DND-41 (cell line): ENCODE results near the gene ATAD2B.

Experiments
- ATAC-seq: fragments of 200-7000 bp; cut with Tn5 transposase; 3 replicates; pipeline ENCODE4 v1.9.1; 2021; ENCODE audit warnings: low read depth; ENCODE audit not compliant: insufficient read depth
- DNase-seq: peaks from one replicate; pipeline ENCODE4 v3.0.0-alpha.2; 2020
- H2AFZ ChIP-seq: 2 replicates; pipeline ENCODE4 v1.6.0; 2012; ENCODE audit warnings: low read depth, low read length
- H3K27ac ChIP-seq: 2 replicates; pipeline ENCODE4 v1.5.1; 2012; ENCODE audit warnings: low read length, inconsistent platforms
- H3K27me3 ChIP-seq: fragments of 200-600 bp; sonication (generic); 2 replicates; pipeline ENCODE4 v1.6.0; 2012; ENCODE audit warnings: low read length, mild to moderate bottlenecking, inconsistent platforms; ENCODE audit not compliant: insufficient read depth, poor library complexity
- H3K36me3 ChIP-seq: 2 replicates; pipeline ENCODE4 v1.5.1; 2012; ENCODE audit warnings: low read length, inconsistent platforms; ENCODE audit not compliant: insufficient read depth
- H3K4me1 ChIP-seq: 2 replicates; pipeline ENCODE4 v1.5.1; 2012; ENCODE audit warnings: mild to moderate bottlenecking, low read length; ENCODE audit not compliant: insufficient read depth
- H3K4me2 ChIP-seq: 2 replicates; pipeline ENCODE4 v1.6.0; 2012; ENCODE audit warnings: mild to moderate bottlenecking, moderate library complexity, low read length, inconsistent platforms; ENCODE audit not compliant: insufficient read depth
- H3K4me3 ChIP-seq, 2 experiments: fragments of 200-600 bp in 1 of 2; shearing (Covaris generic) in 1 of 2; 2 replicates each; pipeline ENCODE4 v1.5.1; 2012 to 2016; ENCODE audit warnings: inconsistent platforms in 2 of 2, low read length in 2 of 2, mild to moderate bottlenecking in 2 of 2, low read depth in 1 of 2, moderate library complexity in 1 of 2
- H3K79me2 ChIP-seq: 2 replicates; pipeline ENCODE4 v1.6.0; 2012; ENCODE audit warnings: low read length, inconsistent platforms; ENCODE audit not compliant: insufficient read depth
- H3K9ac ChIP-seq: 2 replicates; pipeline ENCODE4 v1.6.0; 2012; ENCODE audit warnings: low read depth, mild to moderate bottlenecking, inconsistent platforms, low read length, moderate library complexity
- H3K9me3 ChIP-seq: 2 replicates; pipeline ENCODE4 v1.5.1; 2012; ENCODE audit warnings: low read length, moderate library complexity, mild to moderate bottlenecking, inconsistent platforms; ENCODE audit not compliant: insufficient read depth, severe bottlenecking
- H4K20me1 ChIP-seq: 2 replicates; pipeline ENCODE4 v1.6.0; 2012; ENCODE audit warnings: low read length; ENCODE audit not compliant: insufficient read depth
- EZH2 ChIP-seq: IDR thresholded peaks from 3 replicates; pipeline ENCODE4 v1.6.1; 2012; ENCODE audit warnings: borderline replicate concordance, low read depth, mild to moderate bottlenecking, moderate library complexity, low read length, inconsistent platforms; ENCODE audit not compliant: severe bottlenecking
- TF ChIP-seq, protein P1 (sequence below): IDR thresholded peaks from 2 replicates; pipeline ENCODE4 v1.5.1; 2012; ENCODE audit warnings: borderline replicate concordance, low read length, moderate library complexity, mild to moderate bottlenecking; ENCODE audit not compliant: poor library complexity, severe bottlenecking; ENCODE audit errors: extremely low read depth

ATAD2B gene

DNA sequence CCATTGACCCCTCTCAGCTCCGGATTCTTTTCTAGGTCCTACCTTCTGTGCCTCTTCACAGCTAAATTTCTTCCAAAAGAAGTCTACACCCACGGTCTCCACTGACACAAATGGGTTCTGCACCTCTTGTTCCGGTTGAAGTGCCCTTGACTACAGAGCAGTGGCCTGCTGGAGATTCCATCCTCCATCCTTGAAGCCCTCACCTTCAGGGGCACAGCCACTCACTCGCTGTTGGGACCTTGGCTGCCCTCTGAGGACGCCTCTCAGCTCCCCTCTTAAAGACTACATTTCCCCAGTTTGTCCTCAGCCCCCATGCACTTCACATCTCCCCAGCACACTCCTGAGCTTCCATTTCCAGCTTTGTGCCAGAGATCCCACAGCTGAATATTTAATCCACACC is 226.3 kb downstream of the ATAD2B start:
- H3K27me3 ChIP-seq = no peaks in the 10 kb centered on the region
- H3K79me2 ChIP-seq = no peaks in the 10 kb centered on the region
- no peaks in the 10 kb centered on the region for H3K9me3 ChIP-seq
- H4K20me1 ChIP-seq = no peaks in the 10 kb centered on the region
- H3K4me1 ChIP-seq = no peaks in the 10 kb centered on the region
- no peak overlapping the region for H2AFZ ChIP-seq
- H3K27ac ChIP-seq = no peak overlapping the region
- H3K4me2 ChIP-seq = no peak overlapping the region
- no peak for TF ChIP-seq EZH2
- TF ChIP-seq, protein P1, sequence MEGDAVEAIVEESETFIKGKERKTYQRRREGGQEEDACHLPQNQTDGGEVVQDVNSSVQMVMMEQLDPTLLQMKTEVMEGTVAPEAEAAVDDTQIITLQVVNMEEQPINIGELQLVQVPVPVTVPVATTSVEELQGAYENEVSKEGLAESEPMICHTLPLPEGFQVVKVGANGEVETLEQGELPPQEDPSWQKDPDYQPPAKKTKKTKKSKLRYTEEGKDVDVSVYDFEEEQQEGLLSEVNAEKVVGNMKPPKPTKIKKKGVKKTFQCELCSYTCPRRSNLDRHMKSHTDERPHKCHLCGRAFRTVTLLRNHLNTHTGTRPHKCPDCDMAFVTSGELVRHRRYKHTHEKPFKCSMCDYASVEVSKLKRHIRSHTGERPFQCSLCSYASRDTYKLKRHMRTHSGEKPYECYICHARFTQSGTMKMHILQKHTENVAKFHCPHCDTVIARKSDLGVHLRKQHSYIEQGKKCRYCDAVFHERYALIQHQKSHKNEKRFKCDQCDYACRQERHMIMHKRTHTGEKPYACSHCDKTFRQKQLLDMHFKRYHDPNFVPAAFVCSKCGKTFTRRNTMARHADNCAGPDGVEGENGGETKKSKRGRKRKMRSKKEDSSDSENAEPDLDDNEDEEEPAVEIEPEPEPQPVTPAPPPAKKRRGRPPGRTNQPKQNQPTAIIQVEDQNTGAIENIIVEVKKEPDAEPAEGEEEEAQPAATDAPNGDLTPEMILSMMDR = no peak
- no peak overlapping the region for H3K4me3 ChIP-seq
- ATAC-seq (no peak), DNase-seq (no peak)
- no peak overlapping the region for H3K9ac ChIP-seq
- H3K36me3 ChIP-seq = no peaks in the 10 kb centered on the region

DNA sequence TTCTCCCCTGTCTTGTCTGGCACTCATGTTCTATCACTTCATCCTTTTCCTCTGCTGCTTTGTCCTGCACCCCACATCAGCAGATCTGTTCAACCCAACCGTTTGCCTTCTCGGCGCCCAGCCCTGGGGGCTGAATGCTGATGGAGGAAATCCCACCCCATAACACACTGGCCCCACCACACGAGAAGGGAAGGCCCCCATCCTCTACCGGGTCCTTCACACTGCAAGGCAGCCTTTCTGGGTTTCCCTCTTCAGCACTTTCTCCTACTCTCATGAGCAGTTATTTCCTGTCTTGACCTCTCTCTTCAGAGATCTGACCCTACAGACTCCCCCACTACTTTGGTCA is 227.4 kb downstream of the ATAD2B start:
- ATAC-seq = no peak
- no peak overlapping the region for H3K9ac ChIP-seq
- H4K20me1 ChIP-seq = no peaks in the 10 kb centered on the region
- no peak for TF ChIP-seq EZH2
- TF ChIP-seq, protein P1 = no peak
- H3K27me3 ChIP-seq = no peaks in the 10 kb centered on the region
- H3K9me3 ChIP-seq = no peaks in the 10 kb centered on the region
- H3K4me2 ChIP-seq = no peak overlapping the region
- H3K27ac ChIP-seq = no peak overlapping the region
- H3K4me3 ChIP-seq = no peak overlapping the region
- no peaks in the 10 kb centered on the region for H3K79me2 ChIP-seq
- no peak overlapping the region for H2AFZ ChIP-seq
- no peaks in the 10 kb centered on the region for H3K4me1 ChIP-seq
- no peak for DNase-seq
- no peaks in the 10 kb centered on the region for H3K36me3 ChIP-seq

DNA sequence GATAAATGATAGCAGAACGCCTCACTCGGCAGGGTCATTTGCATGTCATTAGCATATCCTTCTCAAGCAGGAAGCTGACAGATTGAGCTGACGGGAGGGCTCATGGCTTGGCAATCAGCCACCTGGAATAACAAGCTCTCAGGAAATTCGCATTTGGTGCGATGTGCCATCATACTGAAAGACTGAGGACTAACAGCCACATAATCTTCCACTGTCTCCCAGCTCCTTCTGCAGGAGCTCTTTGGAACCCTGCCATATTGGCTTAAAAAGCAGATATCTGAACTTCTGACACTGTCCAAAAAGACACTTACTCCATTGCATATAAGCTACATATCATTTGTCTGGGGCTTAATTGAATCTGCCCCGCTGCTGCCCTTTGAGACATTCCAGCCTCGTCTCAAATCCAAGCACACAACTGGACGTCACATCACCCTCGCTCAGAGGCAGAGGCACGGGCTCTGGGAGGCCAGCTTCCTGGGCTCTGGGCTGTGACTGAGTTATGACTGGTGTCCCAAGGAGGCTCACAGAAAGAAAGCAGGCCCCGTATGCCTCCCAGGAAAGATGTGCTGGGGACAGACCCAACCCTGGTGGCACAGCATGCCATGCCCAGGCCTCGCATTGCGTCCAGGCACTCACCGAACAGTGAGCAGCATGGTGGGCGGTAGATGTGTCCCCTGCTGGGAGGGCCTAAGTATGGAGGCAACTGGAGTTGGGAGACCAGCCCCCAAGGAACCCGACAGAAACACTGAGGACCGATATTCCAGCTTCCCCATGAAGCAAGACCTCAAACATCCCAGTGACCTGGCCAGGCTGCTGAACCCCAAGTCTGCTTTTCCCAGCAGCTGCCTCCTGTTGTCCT is 228.0 kb downstream of the ATAD2B start:
- no peaks in the 10 kb centered on the region for H3K4me1 ChIP-seq
- H3K27me3 ChIP-seq = no peaks in the 10 kb centered on the region
- H3K4me2 ChIP-seq = no peak overlapping the region
- H4K20me1 ChIP-seq = no peaks in the 10 kb centered on the region
- no peaks in the 10 kb centered on the region for H3K36me3 ChIP-seq
- no peak overlapping the region for H2AFZ ChIP-seq
- H3K27ac ChIP-seq = no peak overlapping the region
- TF ChIP-seq EZH2 = no peak
- TF ChIP-seq, protein P1 = no peak
- no peak for DNase-seq
- no peaks in the 10 kb centered on the region for H3K9me3 ChIP-seq
- H3K79me2 ChIP-seq = no peaks in the 10 kb centered on the region
- ATAC-seq = no peak
- no peak overlapping the region for H3K9ac ChIP-seq
- H3K4me3 ChIP-seq = no peak overlapping the region
